ENCODE results near the gene TMEM42.

DNA sequence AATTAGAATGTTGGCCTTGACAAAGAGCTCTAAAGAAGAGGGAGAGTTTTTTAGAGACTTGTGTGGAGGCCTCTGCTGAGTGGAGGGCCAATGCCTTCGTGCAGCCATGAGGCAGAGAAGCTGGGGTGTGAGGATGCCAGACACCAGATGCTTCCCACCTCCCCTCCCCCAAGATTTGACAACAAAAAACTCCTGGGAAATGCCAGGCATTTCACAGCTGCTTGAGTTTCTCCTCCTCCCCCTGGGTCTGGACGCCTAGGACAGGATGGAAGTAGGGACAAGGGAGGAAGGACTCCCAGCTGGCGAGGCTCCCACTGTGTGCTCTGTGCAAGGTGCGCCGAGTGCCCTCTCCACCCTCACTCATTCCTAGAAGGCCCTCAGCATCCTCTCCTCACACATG is 32.8 kb downstream of the TMEM42 start:
- TF ChIP-seq, protein P1, sequence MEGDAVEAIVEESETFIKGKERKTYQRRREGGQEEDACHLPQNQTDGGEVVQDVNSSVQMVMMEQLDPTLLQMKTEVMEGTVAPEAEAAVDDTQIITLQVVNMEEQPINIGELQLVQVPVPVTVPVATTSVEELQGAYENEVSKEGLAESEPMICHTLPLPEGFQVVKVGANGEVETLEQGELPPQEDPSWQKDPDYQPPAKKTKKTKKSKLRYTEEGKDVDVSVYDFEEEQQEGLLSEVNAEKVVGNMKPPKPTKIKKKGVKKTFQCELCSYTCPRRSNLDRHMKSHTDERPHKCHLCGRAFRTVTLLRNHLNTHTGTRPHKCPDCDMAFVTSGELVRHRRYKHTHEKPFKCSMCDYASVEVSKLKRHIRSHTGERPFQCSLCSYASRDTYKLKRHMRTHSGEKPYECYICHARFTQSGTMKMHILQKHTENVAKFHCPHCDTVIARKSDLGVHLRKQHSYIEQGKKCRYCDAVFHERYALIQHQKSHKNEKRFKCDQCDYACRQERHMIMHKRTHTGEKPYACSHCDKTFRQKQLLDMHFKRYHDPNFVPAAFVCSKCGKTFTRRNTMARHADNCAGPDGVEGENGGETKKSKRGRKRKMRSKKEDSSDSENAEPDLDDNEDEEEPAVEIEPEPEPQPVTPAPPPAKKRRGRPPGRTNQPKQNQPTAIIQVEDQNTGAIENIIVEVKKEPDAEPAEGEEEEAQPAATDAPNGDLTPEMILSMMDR (conservative IDR thresholded peaks at IDR 0.05 in 1 of 2, IDR thresholded peaks at IDR 0.05 in 1 of 2; ENCODE audit: extremely low read depth in 1 of 2, insufficient read depth in 1 of 2, low read depth in 1 of 2, low read length in 2 of 2) = no peak
- TF ChIP-seq EZH2 (IDR thresholded peaks at IDR 0.05; ENCODE audit: borderline replicate concordance, low read length) = no peak

Data from mammary epithelial cell (primary cell).